ENCODE data around the gene BCAM.

DNA sequence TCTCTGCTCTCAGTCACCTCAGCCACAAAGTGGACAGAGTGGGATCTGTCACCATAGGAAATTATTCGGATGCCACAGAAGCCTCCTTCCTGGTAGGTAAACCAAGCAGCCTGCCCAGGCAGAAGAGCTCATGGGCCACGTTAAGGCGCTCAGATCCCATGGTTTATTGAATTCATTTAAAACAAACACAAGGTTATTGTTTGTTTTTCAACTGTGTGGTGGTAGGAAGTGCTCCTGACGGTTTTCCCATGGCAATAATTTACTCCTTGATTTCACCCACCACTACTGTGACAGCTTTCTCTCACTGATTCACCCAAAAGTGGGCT lies 14.4 kb downstream of the BCAM start:
- TF ChIP-seq EZH2phosphoT487 (conservative IDR thresholded peaks at IDR 0.05; ENCODE audit: low read length), result no peak
- TF ChIP-seq, protein P1, sequence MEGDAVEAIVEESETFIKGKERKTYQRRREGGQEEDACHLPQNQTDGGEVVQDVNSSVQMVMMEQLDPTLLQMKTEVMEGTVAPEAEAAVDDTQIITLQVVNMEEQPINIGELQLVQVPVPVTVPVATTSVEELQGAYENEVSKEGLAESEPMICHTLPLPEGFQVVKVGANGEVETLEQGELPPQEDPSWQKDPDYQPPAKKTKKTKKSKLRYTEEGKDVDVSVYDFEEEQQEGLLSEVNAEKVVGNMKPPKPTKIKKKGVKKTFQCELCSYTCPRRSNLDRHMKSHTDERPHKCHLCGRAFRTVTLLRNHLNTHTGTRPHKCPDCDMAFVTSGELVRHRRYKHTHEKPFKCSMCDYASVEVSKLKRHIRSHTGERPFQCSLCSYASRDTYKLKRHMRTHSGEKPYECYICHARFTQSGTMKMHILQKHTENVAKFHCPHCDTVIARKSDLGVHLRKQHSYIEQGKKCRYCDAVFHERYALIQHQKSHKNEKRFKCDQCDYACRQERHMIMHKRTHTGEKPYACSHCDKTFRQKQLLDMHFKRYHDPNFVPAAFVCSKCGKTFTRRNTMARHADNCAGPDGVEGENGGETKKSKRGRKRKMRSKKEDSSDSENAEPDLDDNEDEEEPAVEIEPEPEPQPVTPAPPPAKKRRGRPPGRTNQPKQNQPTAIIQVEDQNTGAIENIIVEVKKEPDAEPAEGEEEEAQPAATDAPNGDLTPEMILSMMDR (IDR thresholded peaks at IDR 0.05; ENCODE audit: insufficient read depth, low read length, poor library complexity, severe bottlenecking), result no peak

All from SU-DHL-6 (cell line).